Activated CD8-positive, alpha-beta T cell treated with anti-CD3 and anti-CD28 coated beads for 36 hours (primary cell): Measurements from ENCODE around the gene STH. TPM values are rescaled to one million over a fixed set of nuclear protein-coding genes. Genes with fewer than 3 reads are reported as not detected.

Experiments
- ATAC-seq: fragments of 200-7000 bp; cut with Tn5 transposase; one replicate; pipeline ENCODE4 v1.10.0; 2021; ENCODE audit warnings: mild to moderate bottlenecking, moderate library complexity
- CTCF ChIA-PET: fragments of 350-600 bp; sonication (Branson Sonifier 250); formaldehyde crosslinking; loops from one replicate; lab custom pipeline; 2021; ENCODE audit warnings: antibody characterized with exemption; lab: Charles Lee
- POLR2A ChIA-PET: fragments of 350-600 bp; sonication (Branson Sonifier 250); formaldehyde crosslinking; loops from one replicate; lab custom pipeline; 2021; ENCODE audit warnings: antibody characterized with exemption; lab: Charles Lee
- DNase-seq: peaks from one replicate; pipeline ENCODE4 v3.0.0-alpha.2; 2020
- H3K27ac Mint-ChIP-seq: one replicate; pipeline ENCODE4 v1.8.0; 2021; ENCODE audit warnings: mild to moderate bottlenecking, mixed read lengths
- H3K27me3 Mint-ChIP-seq: one replicate; pipeline ENCODE4 v1.8.0; 2021; ENCODE audit warnings: mixed read lengths
- H3K36me3 Mint-ChIP-seq: one replicate; pipeline ENCODE4 v1.8.0; 2021; ENCODE audit warnings: low read depth, mixed read lengths
- H3K4me1 Mint-ChIP-seq: one replicate; pipeline ENCODE4 v1.8.0; 2021; ENCODE audit warnings: low read depth, mixed read lengths
- H3K4me3 Mint-ChIP-seq: one replicate; pipeline ENCODE4 v1.8.0; 2021; ENCODE audit warnings: mild to moderate bottlenecking, moderate library complexity, mixed read lengths
- H3K9me3 Mint-ChIP-seq: one replicate; pipeline ENCODE4 v1.8.0; 2021; ENCODE audit warnings: mixed read lengths
- intact Hi-C: fragments of 100-400 bp; cut with micrococcal nuclease; formaldehyde crosslinking; loops from one replicate; pipeline ENCODE4 v1.10.0; 2022
- total RNA-seq, 2 experiments: library from RNA; stranded (reverse); gene quantifications; one replicate each; pipeline ENCODE4 v1.2.3, GENCODE V29; 2021
- TF ChIP-seq, protein P1 (sequence below): fragments of 200-600 bp; IDR thresholded peaks from one replicate; pipeline ENCODE4 v1.8.0; 2022; ENCODE audit warnings: antibody characterized with exemption, mild to moderate bottlenecking

STH gene
- total RNA-seq, 2 experiments from 2014 or later = not detected

DNA sequence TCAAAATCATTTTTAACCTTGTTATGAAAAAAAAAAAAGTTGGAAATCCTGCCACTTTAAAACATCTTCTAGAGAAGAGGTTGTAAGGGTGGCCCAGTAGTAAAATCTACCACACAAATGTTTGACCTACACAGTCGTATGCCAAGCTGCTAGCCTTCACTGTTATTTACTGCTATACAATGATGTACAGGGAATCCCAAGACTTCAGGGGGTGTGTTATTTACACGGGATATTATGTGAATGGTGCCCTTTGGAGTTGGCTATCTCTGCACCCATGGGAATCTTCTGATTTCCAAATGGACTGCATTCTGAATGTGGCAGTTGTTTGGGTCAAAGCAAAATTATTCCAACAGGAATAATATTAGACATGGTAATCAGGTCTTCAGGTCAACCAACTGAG lies 45.9 kb downstream of the STH start:
- Mint-ChIP-seq H3K36me3 (peaks cover 59% of the 10 kb centered on the region), H3K27ac (peak overlapping the region; percentile 71), H3K4me1 (peaks cover 35% of the 10 kb centered on the region), H3K4me3 (no peak overlapping the region), H3K9me3 (no peaks in the 10 kb centered on the region), H3K27me3 (no peaks in the 10 kb centered on the region)
- ATAC-seq (no peak), DNase-seq (no peak)
- ChIA-PET CTCF (interaction anchor here (0.9 to 5.0 kb wide), 38 partner anchors 8 to 241 kb away, joined by 3 to 46 read pairs (median 6); partner anchors contain the start of gene KANSL1), POLR2A (interaction anchor here (1.5 to 2.1 kb wide), 2 partner anchors 126 to 148 kb away, joined by 3 to 7 read pairs; partner anchors contain the start of gene KANSL1)
- intact Hi-C loops = loop anchor here (5.0 to 10.0 kb wide), 2 partner anchors 50 to 147 kb away; partner anchors contain the start of gene KANSL1
- TF ChIP-seq, protein P1, sequence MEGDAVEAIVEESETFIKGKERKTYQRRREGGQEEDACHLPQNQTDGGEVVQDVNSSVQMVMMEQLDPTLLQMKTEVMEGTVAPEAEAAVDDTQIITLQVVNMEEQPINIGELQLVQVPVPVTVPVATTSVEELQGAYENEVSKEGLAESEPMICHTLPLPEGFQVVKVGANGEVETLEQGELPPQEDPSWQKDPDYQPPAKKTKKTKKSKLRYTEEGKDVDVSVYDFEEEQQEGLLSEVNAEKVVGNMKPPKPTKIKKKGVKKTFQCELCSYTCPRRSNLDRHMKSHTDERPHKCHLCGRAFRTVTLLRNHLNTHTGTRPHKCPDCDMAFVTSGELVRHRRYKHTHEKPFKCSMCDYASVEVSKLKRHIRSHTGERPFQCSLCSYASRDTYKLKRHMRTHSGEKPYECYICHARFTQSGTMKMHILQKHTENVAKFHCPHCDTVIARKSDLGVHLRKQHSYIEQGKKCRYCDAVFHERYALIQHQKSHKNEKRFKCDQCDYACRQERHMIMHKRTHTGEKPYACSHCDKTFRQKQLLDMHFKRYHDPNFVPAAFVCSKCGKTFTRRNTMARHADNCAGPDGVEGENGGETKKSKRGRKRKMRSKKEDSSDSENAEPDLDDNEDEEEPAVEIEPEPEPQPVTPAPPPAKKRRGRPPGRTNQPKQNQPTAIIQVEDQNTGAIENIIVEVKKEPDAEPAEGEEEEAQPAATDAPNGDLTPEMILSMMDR = no peak

DNA sequence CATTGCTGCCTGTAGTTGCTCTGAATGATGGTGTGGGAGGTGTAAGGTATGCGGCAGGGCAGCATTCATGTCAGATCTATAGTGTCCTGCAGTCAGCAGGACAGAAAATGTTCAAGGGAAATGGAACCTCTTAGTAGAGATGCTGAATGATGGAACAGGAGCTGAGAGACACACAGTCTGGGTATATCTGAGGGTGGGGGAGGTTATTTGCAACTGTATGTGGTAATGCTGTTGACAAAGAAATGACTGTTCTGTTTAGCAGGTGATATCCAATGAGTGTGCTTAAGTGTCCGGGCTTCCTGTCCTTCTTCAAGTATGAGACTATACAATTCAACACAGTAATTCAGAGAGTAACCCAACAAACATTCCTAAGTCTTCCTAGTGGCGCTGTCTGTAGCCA lies 46.6 kb downstream of the STH start:
- Mint-ChIP-seq H3K36me3 (peaks cover 64% of the 10 kb centered on the region), H3K9me3 (no peaks in the 10 kb centered on the region), H3K4me3 (no peak overlapping the region), H3K4me1 (peaks cover 39% of the 10 kb centered on the region), H3K27me3 (no peaks in the 10 kb centered on the region), H3K27ac (peak overlapping the region; percentile 77)
- ChIA-PET POLR2A (interaction anchor here (1.0 to 2.1 kb wide), 3 partner anchors 125 to 148 kb away, joined by 3 to 7 read pairs (median 3); partner anchors contain the start of gene KANSL1), CTCF (interaction anchor here (1.0 to 5.0 kb wide), 11 partner anchors 11 to 167 kb away, joined by 3 to 46 read pairs (median 17); partner anchors contain the start of gene KANSL1)
- intact Hi-C loops = loop anchor here (5.0 to 10.0 kb wide), 2 partner anchors 49 to 147 kb away; partner anchors contain the start of gene KANSL1
- ATAC-seq (peak; percentile 88), DNase-seq (peak; percentile 18)
- TF ChIP-seq, protein P1 = no peak

DNA sequence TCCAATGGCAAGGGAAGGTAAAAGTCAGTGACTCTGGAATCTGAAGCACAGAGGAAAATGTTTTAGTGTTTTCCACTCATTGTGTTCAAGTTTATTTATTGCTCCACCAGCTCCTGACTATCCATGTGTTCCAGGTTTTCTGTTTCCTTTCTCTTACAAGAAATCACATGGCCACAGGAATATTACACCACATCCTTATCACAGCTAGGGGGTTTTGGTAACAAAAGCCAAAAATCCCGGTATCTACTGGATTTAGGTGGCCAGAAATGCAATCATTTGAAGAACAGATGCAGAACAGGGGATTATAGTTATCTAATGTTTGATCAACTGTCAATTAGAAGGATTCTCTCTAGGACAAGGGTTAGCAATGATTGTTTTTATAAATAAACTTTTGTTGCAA lies 47.9 kb downstream of the STH start:
- peak overlapping the region; percentile 34 for H3K27ac Mint-ChIP-seq
- H3K27me3 Mint-ChIP-seq = no peaks in the 10 kb centered on the region
- H3K4me3 Mint-ChIP-seq = no peak overlapping the region
- POLR2A ChIA-PET = no interaction called here
- intact Hi-C loops = loop anchor here (5.0 to 10.0 kb wide), 2 partner anchors 48 to 145 kb away; partner anchors contain the start of gene KANSL1
- CTCF ChIA-PET = interaction anchor here (1.4 to 5.0 kb wide), 2 partner anchors 11 to 165 kb away, joined by 6 to 42 read pairs; no protein-coding TSS in a partner anchor
- ATAC-seq (no peak), DNase-seq (no peak)
- no peaks in the 10 kb centered on the region for H3K9me3 Mint-ChIP-seq
- peaks cover 52% of the 10 kb centered on the region for H3K4me1 Mint-ChIP-seq
- H3K36me3 Mint-ChIP-seq = peaks cover 72% of the 10 kb centered on the region
- TF ChIP-seq, protein P1 = no peak

DNA sequence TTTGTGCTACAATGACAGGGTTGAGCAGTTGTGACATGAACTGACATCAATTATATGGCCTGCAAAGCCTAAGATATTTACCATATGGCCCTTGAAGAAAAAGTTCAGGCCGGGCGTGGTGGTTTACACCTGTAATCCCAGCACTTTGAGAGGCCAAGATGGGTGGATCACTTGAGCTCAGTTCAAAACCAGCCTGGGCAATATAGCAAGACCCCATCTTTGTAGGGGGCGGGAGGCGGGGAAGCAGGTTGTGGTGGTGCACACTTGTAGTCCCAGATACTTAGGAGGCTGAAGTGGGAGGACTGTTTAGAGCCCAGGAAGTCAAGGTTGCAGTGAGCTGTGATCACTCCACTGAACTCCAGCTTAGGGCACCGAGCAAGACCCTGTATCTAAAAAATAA lies 48.3 kb downstream of the STH start:
- Mint-ChIP-seq H3K4me3 (no peak overlapping the region), H3K27me3 (no peaks in the 10 kb centered on the region), H3K27ac (peak overlapping the region; percentile 17), H3K36me3 (peaks cover 74% of the 10 kb centered on the region), H3K9me3 (peaks cover 4% of the 10 kb centered on the region), H3K4me1 (peaks cover 56% of the 10 kb centered on the region)
- ATAC-seq (no peak), DNase-seq (no peak)
- ChIA-PET CTCF (interaction anchor here (1.4 to 5.0 kb wide), 3 partner anchors 11 to 165 kb away, joined by 4 to 42 read pairs (median 6); no protein-coding TSS in a partner anchor), POLR2A (no interaction called here)
- intact Hi-C loops = loop anchor here (5.0 to 10.0 kb wide), 2 partner anchors 47 to 145 kb away; partner anchors contain the start of gene KANSL1
- TF ChIP-seq, protein P1 = no peak

DNA sequence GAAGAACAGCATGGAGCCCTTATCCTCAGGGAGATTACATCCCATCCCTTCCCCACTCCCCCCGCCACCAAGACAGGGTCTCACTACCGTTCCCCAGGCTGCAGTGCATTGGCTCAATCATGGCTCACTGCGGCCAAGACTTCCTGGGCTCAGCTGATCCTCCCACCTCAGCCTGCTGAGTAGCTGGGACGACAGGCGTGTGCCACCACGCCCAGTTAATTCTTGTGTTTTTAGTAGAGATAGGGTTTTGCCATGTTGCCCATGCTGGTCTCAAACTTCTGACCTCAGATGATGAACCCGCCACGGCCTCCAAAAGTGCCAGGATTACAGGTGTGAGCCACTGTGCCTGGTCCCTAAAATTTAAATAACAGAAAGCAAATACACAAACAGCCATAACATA lies 48.8 kb downstream of the STH start:
- peaks cover 58% of the 10 kb centered on the region for H3K4me1 Mint-ChIP-seq
- peaks cover 75% of the 10 kb centered on the region for H3K36me3 Mint-ChIP-seq
- intact Hi-C loops = loop anchor here (5.0 to 10.0 kb wide), 2 partner anchors 47 to 144 kb away; partner anchors contain the start of gene KANSL1
- peak overlapping the region; percentile 40 for H3K27ac Mint-ChIP-seq
- ATAC-seq = no peak
- no peaks in the 10 kb centered on the region for H3K27me3 Mint-ChIP-seq
- ChIA-PET CTCF (interaction anchor here (1.4 to 5.0 kb wide), 3 partner anchors 11 to 164 kb away, joined by 4 to 42 read pairs (median 6); no protein-coding TSS in a partner anchor), POLR2A (no interaction called here)
- TF ChIP-seq, protein P1 = no peak
- DNase-seq = no peak
- no peak overlapping the region for H3K4me3 Mint-ChIP-seq
- H3K9me3 Mint-ChIP-seq = peaks cover 5% of the 10 kb centered on the region
